Upper lobe of left lung (tissue), 4 donors: Measurements from ENCODE around the gene TRNP1.

Experiments
- CTCF ChIP-seq, 6 experiments: fragments of 450-650 bp in 4 of 6; fragments of 200-600 bp in 2 of 6; sonication (generic) in 2 of 6; IDR thresholded peaks; one replicate each; pipeline ENCODE4 v1.5.1; 2016 to 2019; ENCODE audit warnings: antibody characterized with exemption in 6 of 6
- EP300 ChIP-seq, 4 donors: sonication (generic); formaldehyde crosslinking; IDR thresholded peaks; one replicate each; pipeline ENCODE4 v1.5.1; 2017; ENCODE audit warnings: antibody characterized with exemption in 4 of 4, control low read depth in 2 of 4
- POLR2A ChIP-seq, 4 donors: fragments of 450-650 bp; IDR thresholded peaks; one replicate each; pipeline ENCODE4 v1.5.1; 2016 to 2017; ENCODE audit warnings: antibody characterized with exemption in 4 of 4, mild to moderate bottlenecking in 2 of 4
- POLR2AphosphoS5 ChIP-seq, 2 donors: sonication (generic); formaldehyde crosslinking; IDR thresholded peaks; one replicate each; pipeline ENCODE4 v1.5.1; 2017; ENCODE audit warnings: antibody characterized with exemption in 2 of 2

DNA sequence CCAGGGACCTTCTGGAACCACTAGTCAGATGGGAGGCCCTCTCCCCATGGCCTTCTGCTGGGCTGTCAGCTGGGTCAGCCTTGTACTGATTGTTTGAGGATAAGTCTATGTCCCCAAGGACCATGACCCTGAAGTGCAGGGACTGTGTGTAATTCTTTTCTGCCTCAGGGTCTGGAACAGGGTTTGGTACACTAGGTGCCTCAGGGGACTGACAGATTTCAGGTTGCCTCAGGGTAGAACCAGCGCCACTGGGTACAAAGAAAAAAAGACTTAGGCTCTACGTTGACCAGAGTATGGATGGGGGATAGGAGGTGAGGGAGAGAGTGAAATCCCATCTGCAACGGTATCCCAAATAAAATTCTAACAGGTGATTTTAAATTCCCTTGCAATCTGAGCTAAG is 36.2 kb upstream of the TRNP1 start:
- TF ChIP-seq CTCF (IDR thresholded peaks at IDR 0.05) (no peak), EP300 (IDR thresholded peaks at IDR 0.05) (no peak), POLR2A (IDR thresholded peaks at IDR 0.05) (no peak), POLR2AphosphoS5 (IDR thresholded peaks at IDR 0.05) (no peak)
